HAP-1 (cell line): ENCODE results near the gene TNNI3K.
A peak's percentile ranks its signal among the peaks of the same experiment; 100 is the strongest.

Source experiments
- DNase-seq, 2 experiments: peaks; one replicate each; pipeline ENCODE4 v3.0.0-alpha.2; 2016 to 2020; ENCODE audit warnings: low spot score in 2 of 2
- H3K27me3 ChIP-seq: fragments of 250-450 bp; sonication (Bioruptor Pico); 2 replicates; pipeline ENCODE4 v1.5.1; 2020; ENCODE audit warnings: low read depth, mild to moderate bottlenecking, moderate library complexity
- H3K36me3 ChIP-seq: fragments of 250-450 bp; sonication (Bioruptor Pico); replicated peaks from 2 replicates; pipeline ENCODE4 v1.5.1; 2020; ENCODE audit warnings: mild to moderate bottlenecking
- H3K4me1 ChIP-seq: fragments of 250-450 bp; sonication (Bioruptor Pico); 2 replicates; pipeline ENCODE4 v1.5.1; 2020; ENCODE audit warnings: mild to moderate bottlenecking
- H3K4me3 ChIP-seq: fragments of 250-450 bp; sonication (Bioruptor Pico); 2 replicates; pipeline ENCODE4 v1.5.1; 2020; ENCODE audit warnings: mild to moderate bottlenecking, moderate library complexity
- H3K9me3 ChIP-seq: fragments of 250-450 bp; sonication (Bioruptor Pico); 2 replicates; pipeline ENCODE4 v1.5.1; 2020; ENCODE audit warnings: mild to moderate bottlenecking, moderate library complexity
- in situ Hi-C: fragments of 300-500 bp; cut with MboI; formaldehyde crosslinking; loops from 3 replicates; pipeline ENCODE4 v1.14.3; 2020; ENCODE audit warnings: low sequenced_read_pairs, inconsistent platforms, mixed read lengths

TNNI3K gene

GRCh38 chr1:74328851-74329250 is 93.7 kb downstream of the TNNI3K start:
- H3K27me3 ChIP-seq, result no peaks in the 10 kb centered on the region
- H3K4me1 ChIP-seq, result no peaks in the 10 kb centered on the region
- no peak overlapping the region for H3K4me3 ChIP-seq
- no peaks in the 10 kb centered on the region for H3K36me3 ChIP-seq
- no peak for DNase-seq
- in situ Hi-C loops, result no loop called here
- H3K9me3 ChIP-seq, result no peaks in the 10 kb centered on the region

- Histone ChIP-seq H3K9me3 (no peaks in the 10 kb centered on the region), H3K27me3 (no peaks in the 10 kb centered on the region), H3K36me3 (no peaks in the 10 kb centered on the region), H3K4me3 (no peak overlapping the region), H3K4me1 (no peaks in the 10 kb centered on the region)
- DNase-seq, result no peak
- in situ Hi-C loops, result no loop called here
Measured at GRCh38 chr1:74333244-74333643, 98.1 kb downstream of the TNNI3K start.

- Histone ChIP-seq H3K27me3 (no peaks in the 10 kb centered on the region), H3K36me3 (no peaks in the 10 kb centered on the region), H3K4me1 (no peaks in the 10 kb centered on the region), H3K9me3 (no peaks in the 10 kb centered on the region), H3K4me3 (no peak overlapping the region)
- no peak for DNase-seq
- in situ Hi-C loops, result no loop called here
Measured at GRCh38 chr1:74334147-74334546, 99.0 kb downstream of the TNNI3K start.

- H3K9me3 ChIP-seq, result no peaks in the 10 kb centered on the region
- H3K27me3 ChIP-seq, result 0 out of 2 replicates have a peak, but pooled peaks cover 2% of the 10 kb centered on the region
- DNase-seq, result peak in 1 of 2 experiments; percentile 5
- in situ Hi-C loops, result no loop called here
- no peaks in the 10 kb centered on the region for H3K36me3 ChIP-seq
- H3K4me3 ChIP-seq, result no peak overlapping the region
- H3K4me1 ChIP-seq, result no peaks in the 10 kb centered on the region
Measured at GRCh38 chr1:74340656-74341055, 105.5 kb downstream of the TNNI3K start.

- in situ Hi-C loops, result no loop called here
- H3K36me3 ChIP-seq, result no peaks in the 10 kb centered on the region
Measured at GRCh38 chr1:74341702-74342339, 106.6 kb downstream of the TNNI3K start.

GRCh38 chr1:74343216-74343615 is 108.0 kb downstream of the TNNI3K start:
- Histone ChIP-seq H3K36me3 (no peaks in the 10 kb centered on the region), H3K9me3 (no peaks in the 10 kb centered on the region), H3K4me3 (no peak overlapping the region), H3K27me3 (0 out of 2 replicates have a peak, but pooled peaks cover 2% of the 10 kb centered on the region), H3K4me1 (no peaks in the 10 kb centered on the region)
- in situ Hi-C loops, result no loop called here
- no peak for DNase-seq

More at GRCh38 chr1:74341702-74342339, 106.6 kb downstream of the TNNI3K start:
- Histone ChIP-seq H3K4me3 (no peak overlapping the region), H3K4me1 (no peaks in the 10 kb centered on the region), H3K27me3 (0 out of 2 replicates have a peak, but pooled peaks cover 2% of the 10 kb centered on the region), H3K9me3 (no peaks in the 10 kb centered on the region)
- no peak for DNase-seq

GRCh38 chr1:74344387-74344786 is 109.2 kb downstream of the TNNI3K start:
- Histone ChIP-seq H3K4me3 (no peak overlapping the region), H3K36me3 (no peaks in the 10 kb centered on the region), H3K4me1 (no peaks in the 10 kb centered on the region), H3K9me3 (no peaks in the 10 kb centered on the region), H3K27me3 (0 out of 2 replicates have a peak, but pooled peaks cover 2% of the 10 kb centered on the region)
- in situ Hi-C loops, result no loop called here
- DNase-seq, result no peak

GRCh38 chr1:74356493-74356892 is 121.3 kb downstream of the TNNI3K start:
- Histone ChIP-seq H3K9me3 (no peaks in the 10 kb centered on the region), H3K27me3 (no peaks in the 10 kb centered on the region), H3K4me3 (no peak overlapping the region), H3K4me1 (no peaks in the 10 kb centered on the region), H3K36me3 (no peaks in the 10 kb centered on the region)
- no peak for DNase-seq
- in situ Hi-C loops, result no loop called here

GRCh38 chr1:74357150-74357549 is 122.0 kb downstream of the TNNI3K start:
- H3K4me3 ChIP-seq, result no peak overlapping the region
- in situ Hi-C loops, result no loop called here
- no peak for DNase-seq

GRCh38 chr1:74357756-74358155 is 122.6 kb downstream of the TNNI3K start:
- no peaks in the 10 kb centered on the region for H3K9me3 ChIP-seq
- in situ Hi-C loops, result no loop called here
- no peaks in the 10 kb centered on the region for H3K36me3 ChIP-seq
- DNase-seq, result no peak
- no peak overlapping the region for H3K4me3 ChIP-seq
- no peaks in the 10 kb centered on the region for H3K27me3 ChIP-seq
- H3K4me1 ChIP-seq, result no peaks in the 10 kb centered on the region

More at GRCh38 chr1:74357150-74357549, 122.0 kb downstream of the TNNI3K start:
- Histone ChIP-seq H3K36me3 (no peaks in the 10 kb centered on the region), H3K4me1 (no peaks in the 10 kb centered on the region), H3K9me3 (no peaks in the 10 kb centered on the region), H3K27me3 (no peaks in the 10 kb centered on the region)

GRCh38 chr1:74362691-74363090 is 127.5 kb downstream of the TNNI3K start:
- in situ Hi-C loops, result no loop called here

GRCh38 chr1:74363220-74363619 is 128.0 kb downstream of the TNNI3K start:
- in situ Hi-C loops, result no loop called here

More at GRCh38 chr1:74362691-74363090, 127.5 kb downstream of the TNNI3K start:
- Histone ChIP-seq H3K9me3 (no peaks in the 10 kb centered on the region), H3K4me3 (no peak overlapping the region), H3K4me1 (no peaks in the 10 kb centered on the region), H3K36me3 (no peaks in the 10 kb centered on the region), H3K27me3 (no peaks in the 10 kb centered on the region)
- no peak for DNase-seq

GRCh38 chr1:74367175-74367813 is 132.1 kb downstream of the TNNI3K start:
- in situ Hi-C loops, result no loop called here
- no peaks in the 10 kb centered on the region for H3K4me1 ChIP-seq
- H3K36me3 ChIP-seq, result no peaks in the 10 kb centered on the region
- H3K4me3 ChIP-seq, result no peak overlapping the region
- H3K9me3 ChIP-seq, result no peaks in the 10 kb centered on the region
- no peaks in the 10 kb centered on the region for H3K27me3 ChIP-seq
- no peak for DNase-seq

More at GRCh38 chr1:74363220-74363619, 128.0 kb downstream of the TNNI3K start:
- H3K4me3 ChIP-seq, result no peak overlapping the region
- H3K27me3 ChIP-seq, result no peaks in the 10 kb centered on the region
- no peaks in the 10 kb centered on the region for H3K4me1 ChIP-seq
- DNase-seq, result no peak
- H3K9me3 ChIP-seq, result no peaks in the 10 kb centered on the region
- no peaks in the 10 kb centered on the region for H3K36me3 ChIP-seq

GRCh38 chr1:74368335-74368734 is 133.1 kb downstream of the TNNI3K start:
- Histone ChIP-seq H3K9me3 (no peaks in the 10 kb centered on the region), H3K36me3 (no peaks in the 10 kb centered on the region), H3K4me3 (no peak overlapping the region), H3K27me3 (no peaks in the 10 kb centered on the region), H3K4me1 (no peaks in the 10 kb centered on the region)
- DNase-seq, result no peak
- in situ Hi-C loops, result no loop called here
